G401.6 (cell line): ENCODE results near the gene METAP1D.
"Not testable (repeated sequence)": the region's sequence is repeated elsewhere in the genome, so short reads cannot be mapped to it uniquely, and the experiment has no call there.

Source experiments
- FAIRE-seq: peaks from 2 replicates; lab custom pipeline; 2012; peaks lifted over from hg19 to GRCh38; lab: Jason Lieb, UNC

METAP1D gene

GRCh38 chr2:171999604-172000469, at the start of gene METAP1D:
Gene METAP1D (plus strand): TSS chr2:171999953. CDS start chr2:171999970, 17 bp downstream.
- FAIRE-seq, result peak; percentile 17

GRCh38 chr2:171952276-171952675, 47.5 kb upstream of the METAP1D start:
- FAIRE-seq, result no peak

GRCh38 chr2:171952748-171953147, 47.0 kb upstream of the METAP1D start:
- FAIRE-seq, result no peak

GRCh38 chr2:171956135-171956825, 43.5 kb upstream of the METAP1D start:
- no peak for FAIRE-seq

- FAIRE-seq, result peak; percentile 82
These were observed 42.7 kb upstream of the METAP1D start for GRCh38 chr2:171957061-171957460.

- peak; percentile 54 for FAIRE-seq
These were observed 41.3 kb upstream of the METAP1D start for GRCh38 chr2:171958475-171958874.

GRCh38 chr2:171959998-171960397, 39.8 kb upstream of the METAP1D start:
- FAIRE-seq, result peak; percentile 25

GRCh38 chr2:171960570-171960969, 39.2 kb upstream of the METAP1D start:
- FAIRE-seq, result no peak

GRCh38 chr2:171963198-171963597, 36.6 kb upstream of the METAP1D start:
- peak; percentile 84 for FAIRE-seq

- FAIRE-seq, result peak; percentile 78
These were observed 35.4 kb upstream of the METAP1D start for GRCh38 chr2:171964308-171964707.

GRCh38 chr2:171965238-171965637, 34.5 kb upstream of the METAP1D start:
- FAIRE-seq, result peak; percentile 33

- no peak for FAIRE-seq
These were observed 34.1 kb upstream of the METAP1D start for GRCh38 chr2:171965661-171966060.

GRCh38 chr2:171966235-171966634, 33.5 kb upstream of the METAP1D start:
- no peak for FAIRE-seq

GRCh38 chr2:171966688-171967087, 33.1 kb upstream of the METAP1D start:
- peak; percentile 28 for FAIRE-seq

- no peak for FAIRE-seq
These were observed 31.2 kb upstream of the METAP1D start for GRCh38 chr2:171968509-171968908.

- FAIRE-seq, result no peak
These were observed 27.3 kb upstream of the METAP1D start for GRCh38 chr2:171972329-171972982.

GRCh38 chr2:171979103-171979502, 20.6 kb upstream of the METAP1D start:
- FAIRE-seq, result no peak

GRCh38 chr2:171983924-171984323, 15.8 kb upstream of the METAP1D start:
- FAIRE-seq, result not testable (repeated sequence)

- no peak for FAIRE-seq
These were observed 14.7 kb upstream of the METAP1D start for GRCh38 chr2:171985076-171985475.

GRCh38 chr2:171986778-171987177, 13.0 kb upstream of the METAP1D start:
- no peak for FAIRE-seq

- FAIRE-seq, result no peak
These were observed 8.7 kb upstream of the METAP1D start for GRCh38 chr2:171991027-171991426.

- no peak for FAIRE-seq
These were observed 4.2 kb upstream of the METAP1D start for GRCh38 chr2:171995586-171995985.

- FAIRE-seq, result no peak
These were observed 3.7 kb upstream of the METAP1D start for GRCh38 chr2:171996021-171996420.
